DND-41 (cell line): ENCODE results near the gene NEURL1.

ENCODE experiments used
- ATAC-seq: fragments of 200-7000 bp; cut with Tn5 transposase; 3 replicates; pipeline ENCODE4 v1.9.1; 2021; ENCODE audit warnings: low read depth; ENCODE audit not compliant: insufficient read depth
- DNase-seq: peaks from one replicate; pipeline ENCODE4 v3.0.0-alpha.2; 2020
- H2AFZ ChIP-seq: 2 replicates; pipeline ENCODE4 v1.6.0; 2012; ENCODE audit warnings: low read depth, low read length
- H3K27ac ChIP-seq: 2 replicates; pipeline ENCODE4 v1.5.1; 2012; ENCODE audit warnings: low read length, inconsistent platforms
- H3K27me3 ChIP-seq: fragments of 200-600 bp; sonication (generic); 2 replicates; pipeline ENCODE4 v1.6.0; 2012; ENCODE audit warnings: low read length, mild to moderate bottlenecking, inconsistent platforms; ENCODE audit not compliant: insufficient read depth, poor library complexity
- H3K36me3 ChIP-seq: 2 replicates; pipeline ENCODE4 v1.5.1; 2012; ENCODE audit warnings: low read length, inconsistent platforms; ENCODE audit not compliant: insufficient read depth
- H3K4me1 ChIP-seq: 2 replicates; pipeline ENCODE4 v1.5.1; 2012; ENCODE audit warnings: mild to moderate bottlenecking, low read length; ENCODE audit not compliant: insufficient read depth
- H3K4me2 ChIP-seq: 2 replicates; pipeline ENCODE4 v1.6.0; 2012; ENCODE audit warnings: mild to moderate bottlenecking, moderate library complexity, low read length, inconsistent platforms; ENCODE audit not compliant: insufficient read depth
- H3K4me3 ChIP-seq, 2 experiments: fragments of 200-600 bp in 1 of 2; shearing (Covaris generic) in 1 of 2; 2 replicates each; pipeline ENCODE4 v1.5.1; 2012 to 2016; ENCODE audit warnings: inconsistent platforms in 2 of 2, low read length in 2 of 2, mild to moderate bottlenecking in 2 of 2, low read depth in 1 of 2, moderate library complexity in 1 of 2
- H3K79me2 ChIP-seq: 2 replicates; pipeline ENCODE4 v1.6.0; 2012; ENCODE audit warnings: low read length, inconsistent platforms; ENCODE audit not compliant: insufficient read depth
- H3K9ac ChIP-seq: 2 replicates; pipeline ENCODE4 v1.6.0; 2012; ENCODE audit warnings: low read depth, mild to moderate bottlenecking, inconsistent platforms, low read length, moderate library complexity
- H3K9me3 ChIP-seq: 2 replicates; pipeline ENCODE4 v1.5.1; 2012; ENCODE audit warnings: low read length, moderate library complexity, mild to moderate bottlenecking, inconsistent platforms; ENCODE audit not compliant: insufficient read depth, severe bottlenecking
- H4K20me1 ChIP-seq: 2 replicates; pipeline ENCODE4 v1.6.0; 2012; ENCODE audit warnings: low read length; ENCODE audit not compliant: insufficient read depth
- EZH2 ChIP-seq: IDR thresholded peaks from 3 replicates; pipeline ENCODE4 v1.6.1; 2012; ENCODE audit warnings: borderline replicate concordance, low read depth, mild to moderate bottlenecking, moderate library complexity, low read length, inconsistent platforms; ENCODE audit not compliant: severe bottlenecking
- TF ChIP-seq, protein P1 (sequence below): IDR thresholded peaks from 2 replicates; pipeline ENCODE4 v1.5.1; 2012; ENCODE audit warnings: borderline replicate concordance, low read length, moderate library complexity, mild to moderate bottlenecking; ENCODE audit not compliant: poor library complexity, severe bottlenecking; ENCODE audit errors: extremely low read depth

The NEURL1 gene

DNA sequence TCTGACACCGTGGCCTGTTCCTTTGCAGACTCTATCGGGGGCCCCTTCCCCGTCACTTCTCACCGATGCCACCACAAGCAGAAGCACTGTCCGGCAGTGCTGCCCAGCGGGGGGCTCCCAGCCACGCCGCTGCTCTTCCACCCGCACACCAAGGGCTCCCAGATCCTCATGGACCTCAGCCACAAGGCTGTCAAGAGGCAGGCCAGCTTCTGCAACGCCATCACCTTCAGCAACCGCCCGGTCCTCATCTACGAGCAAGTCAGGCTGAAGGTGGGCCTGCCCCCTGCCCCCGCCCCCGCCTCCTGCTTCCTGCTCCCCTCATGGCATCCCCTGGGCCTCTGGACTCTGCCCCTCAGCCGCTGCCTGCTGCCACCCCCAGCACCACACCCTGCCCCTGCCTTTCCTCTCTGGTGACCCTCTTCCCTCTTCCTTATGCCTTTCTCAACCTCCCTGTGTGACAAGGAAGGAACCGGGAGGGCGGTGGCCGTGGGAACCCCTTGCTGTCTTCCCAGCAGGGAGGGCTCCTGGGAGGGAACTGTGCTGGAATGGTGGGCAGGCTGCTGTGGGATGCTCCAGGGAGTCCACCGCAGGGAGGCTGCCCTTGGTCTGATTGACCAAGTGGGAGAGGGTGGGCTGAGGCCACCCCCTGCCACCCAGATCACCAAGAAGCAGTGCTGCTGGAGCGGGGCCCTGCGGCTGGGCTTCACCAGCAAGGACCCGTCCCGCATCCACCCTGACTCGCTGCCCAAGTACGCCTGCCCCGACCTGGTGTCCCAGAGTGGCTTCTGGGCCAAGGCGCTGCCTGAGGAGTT is 77.5 kb downstream of the NEURL1 start:
- no peak overlapping the region for H3K9ac ChIP-seq
- H3K27ac ChIP-seq: no peak overlapping the region
- no peaks in the 10 kb centered on the region for H3K36me3 ChIP-seq
- no peaks in the 10 kb centered on the region for H3K79me2 ChIP-seq
- no peaks in the 10 kb centered on the region for H3K9me3 ChIP-seq
- DNase-seq (no peak), ATAC-seq (no peak)
- H3K4me1 ChIP-seq: no peaks in the 10 kb centered on the region
- no peak overlapping the region for H2AFZ ChIP-seq
- TF ChIP-seq EZH2: no peak
- TF ChIP-seq, protein P1, sequence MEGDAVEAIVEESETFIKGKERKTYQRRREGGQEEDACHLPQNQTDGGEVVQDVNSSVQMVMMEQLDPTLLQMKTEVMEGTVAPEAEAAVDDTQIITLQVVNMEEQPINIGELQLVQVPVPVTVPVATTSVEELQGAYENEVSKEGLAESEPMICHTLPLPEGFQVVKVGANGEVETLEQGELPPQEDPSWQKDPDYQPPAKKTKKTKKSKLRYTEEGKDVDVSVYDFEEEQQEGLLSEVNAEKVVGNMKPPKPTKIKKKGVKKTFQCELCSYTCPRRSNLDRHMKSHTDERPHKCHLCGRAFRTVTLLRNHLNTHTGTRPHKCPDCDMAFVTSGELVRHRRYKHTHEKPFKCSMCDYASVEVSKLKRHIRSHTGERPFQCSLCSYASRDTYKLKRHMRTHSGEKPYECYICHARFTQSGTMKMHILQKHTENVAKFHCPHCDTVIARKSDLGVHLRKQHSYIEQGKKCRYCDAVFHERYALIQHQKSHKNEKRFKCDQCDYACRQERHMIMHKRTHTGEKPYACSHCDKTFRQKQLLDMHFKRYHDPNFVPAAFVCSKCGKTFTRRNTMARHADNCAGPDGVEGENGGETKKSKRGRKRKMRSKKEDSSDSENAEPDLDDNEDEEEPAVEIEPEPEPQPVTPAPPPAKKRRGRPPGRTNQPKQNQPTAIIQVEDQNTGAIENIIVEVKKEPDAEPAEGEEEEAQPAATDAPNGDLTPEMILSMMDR: no peak
- no peak overlapping the region for H3K4me3 ChIP-seq
- H4K20me1 ChIP-seq: 0 out of 2 replicates have a peak, but pooled peaks cover 6% of the 10 kb centered on the region
- no peak overlapping the region for H3K4me2 ChIP-seq
- no peaks in the 10 kb centered on the region for H3K27me3 ChIP-seq

DNA sequence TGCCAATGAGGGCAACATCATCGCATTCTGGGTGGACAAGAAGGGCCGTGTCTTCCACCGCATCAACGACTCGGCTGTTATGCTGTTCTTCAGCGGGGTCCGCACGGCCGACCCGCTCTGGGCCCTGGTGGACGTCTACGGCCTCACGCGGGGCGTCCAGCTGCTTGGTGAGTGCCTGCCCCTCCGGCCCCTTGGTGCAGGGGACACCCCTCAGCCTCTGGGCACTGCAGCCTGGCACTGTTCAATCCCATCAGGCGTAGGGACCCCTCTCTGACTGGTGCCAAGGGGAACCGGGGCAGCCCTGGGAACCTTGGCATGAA is 78.1 kb downstream of the NEURL1 start:
- H3K9me3 ChIP-seq: no peaks in the 10 kb centered on the region
- H3K9ac ChIP-seq: no peak overlapping the region
- TF ChIP-seq EZH2: no peak
- TF ChIP-seq, protein P1: no peak
- H3K79me2 ChIP-seq: no peaks in the 10 kb centered on the region
- no peak overlapping the region for H3K27ac ChIP-seq
- no peak overlapping the region for H3K4me3 ChIP-seq
- H3K36me3 ChIP-seq: no peaks in the 10 kb centered on the region
- no peak for DNase-seq
- H3K27me3 ChIP-seq: no peaks in the 10 kb centered on the region
- no peak overlapping the region for H3K4me2 ChIP-seq
- ATAC-seq: no peak
- H3K4me1 ChIP-seq: no peaks in the 10 kb centered on the region
- 0 out of 2 replicates have a peak, but pooled peaks cover 6% of the 10 kb centered on the region for H4K20me1 ChIP-seq
- H2AFZ ChIP-seq: no peak overlapping the region

DNA sequence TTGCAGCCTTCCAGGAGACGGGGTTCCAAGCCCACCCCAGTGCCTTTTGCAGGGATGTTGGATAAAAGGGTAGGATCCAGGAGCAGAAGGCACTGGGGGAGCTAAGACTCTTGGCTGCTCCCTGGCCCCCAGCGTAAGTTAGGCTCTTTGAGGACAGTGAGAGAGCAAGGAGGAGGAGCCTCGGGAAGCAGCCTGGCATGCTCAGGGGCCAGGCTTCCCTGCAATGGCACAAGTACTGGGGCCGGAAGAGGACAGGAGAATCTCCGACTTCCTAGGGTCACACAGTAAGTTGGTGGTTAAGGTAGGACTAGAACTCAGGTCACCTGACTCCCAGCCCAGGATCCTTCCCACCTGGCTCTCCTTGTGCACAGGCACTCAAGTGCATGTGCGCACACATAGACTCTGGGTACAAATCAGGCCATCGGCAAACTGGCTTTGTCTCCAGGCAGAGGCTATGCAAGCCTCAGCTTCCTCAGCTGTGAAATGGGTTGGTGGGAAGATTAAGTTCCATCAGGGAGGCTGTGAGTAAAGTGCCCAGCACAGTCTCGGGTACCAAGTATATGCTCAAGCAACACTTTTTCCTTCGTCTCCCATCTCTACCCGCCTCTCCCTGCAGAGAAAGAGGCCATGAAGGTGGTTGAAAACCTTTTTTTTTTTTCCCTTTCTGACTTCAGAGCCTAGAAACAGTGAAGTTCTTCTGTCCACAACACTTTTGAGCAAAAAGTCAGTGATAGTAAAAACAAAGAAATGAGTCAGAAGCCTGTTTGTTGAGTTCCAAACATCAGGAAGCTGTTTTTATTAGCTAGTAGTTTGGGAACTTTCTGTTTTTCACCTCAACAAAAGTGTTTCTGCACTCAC is 79.1 kb downstream of the NEURL1 start:
- 0 out of 2 replicates have a peak, but pooled peaks cover 6% of the 10 kb centered on the region for H4K20me1 ChIP-seq
- no peak for DNase-seq
- H3K9me3 ChIP-seq: no peaks in the 10 kb centered on the region
- H2AFZ ChIP-seq: no peak overlapping the region
- H3K4me1 ChIP-seq: no peaks in the 10 kb centered on the region
- H3K27ac ChIP-seq: no peak overlapping the region
- no peaks in the 10 kb centered on the region for H3K79me2 ChIP-seq
- H3K36me3 ChIP-seq: no peaks in the 10 kb centered on the region
- peaks cover 5% of the 10 kb centered on the region for H3K27me3 ChIP-seq
- no peak for ATAC-seq
- H3K9ac ChIP-seq: no peak overlapping the region
- H3K4me3 ChIP-seq: no peak overlapping the region
- no peak for TF ChIP-seq EZH2
- TF ChIP-seq, protein P1: no peak
- H3K4me2 ChIP-seq: no peak overlapping the region
